Islet precursor cell (in vitro differentiated cells): Measurements from ENCODE around the gene GHRHR.

Experiments used
- DNase-seq: peaks from one replicate; pipeline ENCODE4 v3.0.0-alpha.2; 2018

The GHRHR gene

DNA sequence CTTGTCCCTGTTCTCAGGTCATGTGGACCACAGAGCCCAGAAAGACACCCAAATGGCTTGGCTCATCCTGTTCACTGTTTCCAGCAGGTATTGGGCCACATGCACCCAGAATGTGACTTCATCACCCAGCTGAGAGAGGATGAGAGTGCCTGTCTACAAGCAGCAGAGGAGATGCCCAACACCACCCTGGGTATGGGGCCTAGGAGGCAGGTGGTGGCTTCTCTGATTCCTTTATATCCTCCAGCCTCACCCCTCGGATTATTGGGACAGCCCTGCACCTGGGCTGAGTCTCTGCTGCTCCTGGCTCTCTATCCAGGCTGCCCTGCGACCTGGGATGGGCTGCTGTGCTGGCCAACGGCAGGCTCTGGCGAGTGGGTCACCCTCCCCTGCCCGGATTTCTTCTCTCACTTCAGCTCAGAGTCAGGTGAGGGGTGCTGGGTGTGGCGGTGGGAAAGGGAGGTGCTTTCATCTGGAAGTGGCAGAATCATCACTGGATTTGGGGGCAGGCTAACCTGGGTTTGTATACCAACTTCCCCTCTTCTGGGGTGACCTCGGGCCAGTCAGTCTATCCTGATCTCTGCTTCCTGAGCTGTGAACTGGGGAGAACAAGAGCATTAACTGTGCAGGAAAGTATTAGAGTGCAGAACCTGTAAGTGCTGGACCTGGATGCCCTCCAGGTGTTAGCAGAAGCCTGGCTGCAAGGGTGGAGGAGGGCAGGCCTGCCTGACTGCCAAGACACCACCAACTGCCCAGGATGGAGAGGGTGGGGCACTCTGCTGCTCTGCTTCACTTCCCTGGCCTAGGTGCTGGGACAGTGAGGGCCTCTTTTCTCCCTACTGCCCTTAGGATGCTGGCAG is 5.2 kb downstream of the GHRHR start:
- DNase-seq = peak; percentile 49

DNA sequence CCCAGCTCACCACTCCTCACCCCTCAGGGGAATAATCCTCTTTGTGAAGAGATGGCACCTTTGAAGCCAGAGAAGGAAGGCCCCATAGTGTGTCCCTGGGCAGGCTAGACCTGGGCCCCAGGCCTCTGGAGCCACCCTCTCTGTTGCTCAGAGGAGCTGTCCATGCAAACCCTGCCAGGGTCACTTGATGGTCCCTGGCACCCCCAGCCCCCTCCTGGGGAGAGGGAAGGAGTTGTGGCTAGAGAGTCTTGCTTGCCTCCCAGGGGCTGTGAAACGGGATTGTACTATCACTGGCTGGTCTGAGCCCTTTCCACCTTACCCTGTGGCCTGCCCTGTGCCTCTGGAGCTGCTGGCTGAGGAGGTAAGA is 5.8 kb downstream of the GHRHR start:
- DNase-seq = no peak

DNA sequence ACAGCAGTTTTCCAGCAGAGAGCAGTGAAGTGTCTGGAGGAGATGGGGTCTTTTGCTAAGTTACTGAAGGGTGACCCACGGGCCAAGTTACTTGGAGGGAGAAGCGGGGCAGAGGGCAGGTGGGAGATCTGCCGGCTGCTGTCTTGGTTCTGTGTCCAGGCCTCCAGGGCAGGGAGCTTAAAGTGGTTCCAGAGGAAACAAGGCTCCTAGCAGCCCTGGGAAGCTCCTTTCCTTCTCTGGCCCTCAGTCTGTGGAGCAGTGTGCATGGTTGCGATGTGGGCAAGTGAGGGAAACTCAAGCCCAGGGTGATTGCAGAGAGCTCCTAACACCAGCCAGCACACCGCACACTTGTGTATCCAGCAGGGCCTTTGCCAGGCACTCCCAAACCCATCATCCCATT is 6.3 kb downstream of the GHRHR start:
- peak; percentile 43 for DNase-seq

DNA sequence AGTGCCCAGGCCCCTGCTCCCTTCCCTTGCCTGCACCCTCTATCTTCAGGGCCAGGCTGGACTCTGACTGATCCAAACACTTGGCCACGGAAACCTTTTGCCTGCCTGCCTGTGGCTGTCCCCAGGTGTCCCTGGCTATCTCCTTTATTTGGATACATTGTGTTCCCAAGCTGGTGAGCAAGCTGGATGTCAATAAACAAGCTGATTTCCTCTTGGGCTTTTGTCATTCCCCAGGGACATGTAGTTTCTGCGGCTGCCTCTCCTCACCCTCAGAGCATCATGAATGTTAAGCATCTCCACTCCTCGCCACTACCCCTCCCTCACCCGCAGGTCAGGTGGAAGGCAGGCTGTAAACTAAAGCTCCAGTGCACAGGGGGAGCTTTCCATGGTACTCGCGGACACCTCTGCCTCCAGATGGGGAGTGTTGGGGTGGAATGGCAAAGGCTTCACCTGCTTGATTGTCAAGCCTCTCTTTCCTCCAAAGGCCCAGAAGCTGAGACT is 6.9 kb downstream of the GHRHR start:
- peak; percentile 62 for DNase-seq

DNA sequence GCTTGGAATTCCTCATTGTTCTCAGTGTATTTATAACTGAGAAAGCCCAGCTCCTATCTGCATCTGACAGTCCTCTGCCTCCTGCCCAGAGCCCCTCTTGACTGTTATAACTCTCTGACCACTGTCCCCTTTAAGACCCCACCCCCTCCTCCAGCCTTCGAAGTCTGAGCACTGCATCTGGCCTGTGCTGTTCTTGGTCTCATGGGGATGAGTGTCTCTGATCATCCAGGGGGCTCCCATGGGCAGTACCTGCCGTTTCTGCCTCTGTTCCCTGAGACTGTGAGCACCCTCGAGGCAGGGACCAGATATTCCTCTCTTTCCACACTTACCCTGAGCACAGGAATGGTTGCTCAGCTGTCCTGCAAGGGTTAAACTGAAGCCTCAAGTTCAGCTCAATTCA is 7.7 kb downstream of the GHRHR start:
- peak; percentile 43 for DNase-seq

DNA sequence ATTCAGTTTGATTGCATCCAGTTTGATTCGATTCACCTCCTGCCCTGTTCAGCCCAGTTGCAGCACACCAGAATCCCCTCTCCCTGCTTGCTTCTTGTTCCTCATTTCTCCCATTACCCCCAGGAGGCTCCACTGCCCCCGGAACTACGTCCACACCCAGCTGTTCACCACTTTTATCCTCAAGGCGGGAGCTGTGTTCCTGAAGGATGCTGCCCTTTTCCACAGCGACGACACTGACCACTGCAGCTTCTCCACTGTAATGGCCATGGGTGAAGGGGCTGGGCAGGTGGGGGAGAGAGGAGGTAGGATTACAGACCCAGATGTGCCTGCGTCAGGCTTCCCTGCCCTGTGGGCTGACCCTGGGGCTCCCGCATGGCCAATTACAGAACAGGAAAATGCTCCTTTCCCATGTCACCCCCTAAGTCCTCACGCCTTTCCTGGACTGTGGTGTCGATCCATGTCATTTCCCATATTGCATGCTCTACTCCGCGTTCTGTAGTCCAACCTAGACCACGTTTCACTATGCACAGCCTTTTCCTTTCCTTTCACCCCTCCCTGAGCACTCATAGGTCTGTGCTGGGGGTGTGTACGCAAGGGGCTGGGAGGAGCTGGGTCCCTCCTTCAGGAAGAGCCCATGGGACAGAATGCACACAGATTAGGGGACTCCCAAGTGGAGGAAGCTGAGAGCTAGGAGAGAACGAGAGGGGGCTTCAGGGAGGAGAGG is 8.2 kb downstream of the GHRHR start:
- peak; percentile 33 for DNase-seq

DNA sequence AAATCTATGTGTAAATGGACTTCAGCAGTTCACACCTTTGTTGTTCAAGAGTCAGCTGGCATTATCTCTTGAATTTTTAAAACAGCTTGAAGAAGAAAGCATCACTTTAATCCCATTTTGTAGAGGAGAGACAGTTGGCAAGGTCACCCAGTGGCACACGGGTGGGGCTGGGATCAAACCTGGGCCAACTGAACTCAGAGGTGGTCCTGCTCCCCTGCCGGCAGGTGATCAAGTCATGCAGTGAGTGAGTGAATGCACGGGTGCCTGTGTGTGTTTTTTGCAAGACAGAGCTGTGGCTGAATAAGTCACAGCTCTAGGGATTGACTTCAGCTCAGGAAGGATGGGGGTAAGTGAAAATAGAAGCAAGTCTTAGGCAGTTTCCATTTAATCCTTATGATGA is 9.5 kb downstream of the GHRHR start:
- no peak for DNase-seq

DNA sequence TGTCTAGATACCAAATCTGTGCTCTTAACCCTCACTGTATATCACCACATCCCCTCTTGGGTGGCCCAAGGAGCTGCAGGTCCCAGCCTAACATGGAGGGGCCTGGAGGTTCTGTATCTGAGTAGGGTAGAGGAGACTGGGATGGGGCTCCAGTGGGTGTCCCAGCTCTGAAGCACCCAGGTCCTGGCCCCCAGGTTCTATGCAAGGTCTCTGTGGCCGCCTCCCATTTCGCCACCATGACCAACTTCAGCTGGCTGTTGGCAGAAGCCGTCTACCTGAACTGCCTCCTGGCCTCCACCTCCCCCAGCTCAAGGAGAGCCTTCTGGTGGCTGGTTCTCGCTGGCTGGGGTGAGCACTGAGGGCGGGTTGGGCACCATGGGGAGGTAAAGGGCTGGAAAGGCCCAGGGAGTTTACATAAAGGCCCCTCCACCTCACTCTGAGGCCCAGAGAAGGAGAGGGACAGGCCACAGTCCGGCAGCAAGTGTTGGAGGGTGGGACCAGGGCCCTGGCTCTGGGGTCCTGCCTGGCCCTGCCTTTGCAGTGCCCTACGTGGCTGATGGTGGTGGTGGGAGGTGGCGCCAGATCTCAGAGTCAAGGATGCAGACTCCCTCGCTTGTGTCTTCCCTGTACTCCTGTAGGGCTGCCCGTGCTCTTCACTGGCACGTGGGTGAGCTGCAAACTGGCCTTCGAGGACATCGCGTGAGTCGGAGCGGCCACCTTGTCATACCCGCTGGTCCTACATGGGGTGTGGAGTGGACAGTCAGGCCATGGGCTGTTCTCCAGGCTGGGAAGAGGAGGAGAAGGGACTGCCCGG is 10.2 kb downstream of the GHRHR start:
- peak; percentile 47 for DNase-seq

DNA sequence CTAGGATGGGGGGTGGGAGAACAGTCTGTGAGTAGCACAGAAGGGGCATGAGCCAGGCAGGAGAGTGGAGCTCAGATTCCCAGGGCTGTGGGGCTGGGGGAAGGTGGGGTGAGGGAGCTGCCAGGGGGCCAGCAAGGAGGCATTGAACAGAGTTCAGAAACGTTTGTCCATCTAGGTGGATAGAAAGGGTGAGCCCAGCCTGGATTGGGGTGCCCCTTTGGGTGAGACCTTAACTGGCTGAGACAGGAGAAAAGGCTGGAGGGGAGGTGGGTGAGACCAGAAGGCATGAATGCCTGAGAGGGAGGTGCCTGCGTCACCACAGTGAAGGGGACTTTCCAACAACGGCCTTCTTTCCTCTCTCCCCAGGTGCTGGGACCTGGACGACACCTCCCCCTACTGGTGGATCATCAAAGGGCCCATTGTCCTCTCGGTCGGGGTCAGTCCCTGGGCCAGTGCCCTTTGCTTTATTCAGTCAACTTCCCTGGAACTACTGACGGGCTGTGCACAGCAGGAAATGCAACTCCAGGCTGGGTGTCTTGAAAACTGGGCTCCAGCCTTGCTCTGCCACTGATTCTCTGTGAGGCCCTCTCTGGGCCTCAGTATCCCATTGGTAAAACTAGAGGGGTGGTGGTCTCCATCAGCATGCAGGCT is 11.0 kb downstream of the GHRHR start:
- peak; percentile 88 for DNase-seq

DNA sequence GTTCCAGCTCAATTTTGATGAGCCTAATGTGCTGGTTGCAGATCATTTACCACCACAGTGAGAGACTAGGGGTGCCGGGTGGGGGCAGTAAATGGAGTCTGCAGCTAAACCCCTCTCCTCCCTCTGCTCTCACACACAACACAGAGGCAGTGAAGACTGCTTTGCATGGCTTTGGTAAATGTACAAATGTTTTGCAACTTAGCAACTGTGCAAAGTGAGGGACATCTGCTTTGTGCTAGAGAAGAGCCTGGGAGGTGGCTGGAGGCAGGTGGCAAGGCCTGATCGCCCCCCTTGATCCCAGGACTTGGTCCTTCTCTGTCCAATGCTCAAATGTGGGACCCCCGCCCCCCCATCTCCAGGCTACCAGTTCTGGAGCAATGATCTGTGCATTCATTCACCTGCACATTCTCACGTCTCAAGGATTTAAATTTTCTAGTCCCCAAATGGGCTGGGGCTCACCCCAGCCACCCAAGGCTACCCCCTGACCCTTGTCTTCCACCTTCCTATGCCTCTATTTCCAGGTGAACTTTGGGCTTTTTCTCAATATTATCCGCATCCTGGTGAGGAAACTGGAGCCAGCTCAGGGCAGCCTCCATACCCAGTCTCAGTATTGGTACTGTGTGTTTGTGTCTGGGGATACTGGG is 11.6 kb downstream of the GHRHR start:
- no peak for DNase-seq

DNA sequence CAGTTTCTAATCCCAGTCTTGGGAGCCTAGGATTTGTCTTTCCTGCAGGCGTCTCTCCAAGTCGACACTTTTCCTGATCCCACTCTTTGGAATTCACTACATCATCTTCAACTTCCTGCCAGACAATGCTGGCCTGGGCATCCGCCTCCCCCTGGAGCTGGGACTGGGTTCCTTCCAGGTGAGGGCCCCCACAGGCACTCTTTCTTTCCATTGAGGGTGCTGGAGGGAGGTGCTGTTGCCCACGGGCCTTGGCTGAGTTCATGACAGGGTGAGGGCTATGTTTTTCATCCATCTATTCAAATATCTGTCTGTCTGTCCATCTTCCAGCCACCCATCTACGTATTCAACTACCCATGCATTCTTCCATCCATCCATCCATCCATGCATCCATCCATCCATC is 12.6 kb downstream of the GHRHR start:
- no peak for DNase-seq

DNA sequence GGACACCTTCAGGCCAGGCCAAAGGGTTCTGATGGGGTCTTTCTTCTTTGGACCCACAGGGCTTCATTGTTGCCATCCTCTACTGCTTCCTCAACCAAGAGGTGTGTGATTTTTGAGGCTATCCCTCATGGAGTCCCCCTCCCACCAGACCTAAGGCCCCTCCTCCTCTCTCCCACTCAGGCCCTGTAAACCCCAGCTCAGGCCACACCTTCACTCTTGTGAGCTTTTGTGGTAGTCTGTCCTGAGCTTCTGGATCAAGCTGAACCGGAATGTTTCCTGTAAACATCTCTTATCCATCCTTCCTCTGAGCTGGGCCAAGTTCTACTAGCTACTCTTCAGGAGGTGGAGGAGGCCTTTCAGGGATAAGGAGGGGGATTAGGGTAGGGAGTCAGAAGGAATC is 13.5 kb downstream of the GHRHR start:
- no peak for DNase-seq

DNA sequence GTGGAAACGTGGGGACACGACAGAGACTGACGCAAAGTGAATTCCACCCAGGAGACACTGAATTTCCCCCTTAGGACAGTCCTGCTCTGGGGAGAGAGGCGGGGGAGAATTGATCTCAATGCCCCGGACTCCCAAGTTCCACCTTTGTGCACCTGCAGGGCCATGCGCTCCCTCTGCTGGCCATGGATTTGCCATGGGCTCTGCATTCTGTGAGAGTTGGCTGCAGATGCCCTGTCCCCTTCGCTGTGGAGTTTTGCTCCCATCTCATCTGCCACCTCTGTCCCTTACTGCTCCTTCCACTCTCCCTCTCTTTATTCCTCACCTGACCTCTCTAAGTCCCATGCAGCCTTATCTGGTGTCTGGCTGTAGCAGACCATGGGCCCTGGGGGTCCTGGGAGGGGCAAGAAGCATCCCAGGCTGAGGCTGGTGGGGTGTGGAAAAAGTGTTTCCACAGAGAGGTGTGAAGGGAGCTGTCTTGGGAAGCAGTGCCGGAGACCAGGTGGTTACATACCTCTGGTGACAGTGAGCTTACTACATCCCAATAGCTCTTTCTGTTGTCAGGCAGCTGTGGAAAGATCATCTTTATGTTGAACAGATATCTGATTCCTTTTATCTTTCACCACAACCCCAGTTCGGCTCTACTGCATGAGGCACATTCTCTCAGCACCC is 14.3 kb downstream of the GHRHR start:
- peak; percentile 76 for DNase-seq

DNA sequence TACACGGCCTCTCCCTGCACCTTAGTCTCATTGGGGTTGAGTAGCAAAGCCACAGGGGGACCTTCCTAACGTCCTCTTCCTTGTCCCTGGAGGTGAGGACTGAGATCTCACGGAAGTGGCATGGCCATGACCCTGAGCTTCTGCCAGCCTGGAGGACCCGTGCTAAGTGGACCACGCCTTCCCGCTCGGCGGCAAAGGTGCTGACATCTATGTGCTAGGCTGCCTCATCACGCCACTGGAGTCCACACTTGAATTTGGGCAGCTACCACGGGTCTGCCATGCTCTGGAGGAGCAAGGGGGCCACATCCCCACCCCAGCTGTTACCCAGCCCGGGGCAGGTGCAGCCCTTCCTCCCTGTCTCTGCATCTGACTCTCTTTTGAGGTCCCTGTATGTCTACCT is 15.3 kb downstream of the GHRHR start:
- peak; percentile 45 for DNase-seq

DNA sequence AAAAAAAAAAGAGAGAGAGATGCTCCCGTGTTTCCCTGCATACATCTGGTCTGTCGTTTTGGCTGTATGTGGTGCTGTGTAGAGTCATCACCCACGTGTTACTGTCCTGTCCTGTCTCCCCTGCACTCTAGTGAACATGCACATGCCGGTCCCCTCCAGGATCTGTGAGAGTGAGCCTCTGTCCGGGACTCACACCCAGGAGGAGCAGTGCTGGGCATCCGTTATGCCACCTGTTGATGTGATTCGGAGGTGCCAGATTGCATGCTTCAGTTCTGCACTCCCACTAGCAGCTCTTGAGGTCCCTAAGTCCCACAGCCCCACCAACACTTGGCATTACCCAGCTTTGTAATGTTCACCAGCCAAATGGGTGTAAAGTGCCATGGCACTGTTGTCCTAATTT is 16.4 kb downstream of the GHRHR start:
- DNase-seq = peak; percentile 29

DNA sequence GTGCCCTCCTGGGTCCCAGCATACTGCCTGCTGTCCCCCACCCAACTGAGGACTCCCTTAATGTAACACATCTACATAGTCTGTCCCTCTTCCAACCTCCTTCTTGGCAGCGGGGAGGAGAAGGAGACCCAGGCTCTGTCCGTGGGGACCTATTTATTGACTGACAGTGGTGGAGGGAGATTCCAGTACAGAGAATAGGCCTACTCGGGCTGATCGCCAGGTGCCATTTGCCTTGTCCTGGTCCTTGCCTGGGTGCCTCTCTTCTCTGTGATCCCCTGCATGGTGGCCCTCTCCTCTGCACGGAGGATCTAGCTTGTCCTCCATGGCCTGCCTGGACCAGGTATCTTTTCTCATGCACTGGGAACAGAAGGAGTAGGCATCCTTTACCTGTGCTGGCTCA is 17.0 kb downstream of the GHRHR start:
- peak; percentile 42 for DNase-seq

DNA sequence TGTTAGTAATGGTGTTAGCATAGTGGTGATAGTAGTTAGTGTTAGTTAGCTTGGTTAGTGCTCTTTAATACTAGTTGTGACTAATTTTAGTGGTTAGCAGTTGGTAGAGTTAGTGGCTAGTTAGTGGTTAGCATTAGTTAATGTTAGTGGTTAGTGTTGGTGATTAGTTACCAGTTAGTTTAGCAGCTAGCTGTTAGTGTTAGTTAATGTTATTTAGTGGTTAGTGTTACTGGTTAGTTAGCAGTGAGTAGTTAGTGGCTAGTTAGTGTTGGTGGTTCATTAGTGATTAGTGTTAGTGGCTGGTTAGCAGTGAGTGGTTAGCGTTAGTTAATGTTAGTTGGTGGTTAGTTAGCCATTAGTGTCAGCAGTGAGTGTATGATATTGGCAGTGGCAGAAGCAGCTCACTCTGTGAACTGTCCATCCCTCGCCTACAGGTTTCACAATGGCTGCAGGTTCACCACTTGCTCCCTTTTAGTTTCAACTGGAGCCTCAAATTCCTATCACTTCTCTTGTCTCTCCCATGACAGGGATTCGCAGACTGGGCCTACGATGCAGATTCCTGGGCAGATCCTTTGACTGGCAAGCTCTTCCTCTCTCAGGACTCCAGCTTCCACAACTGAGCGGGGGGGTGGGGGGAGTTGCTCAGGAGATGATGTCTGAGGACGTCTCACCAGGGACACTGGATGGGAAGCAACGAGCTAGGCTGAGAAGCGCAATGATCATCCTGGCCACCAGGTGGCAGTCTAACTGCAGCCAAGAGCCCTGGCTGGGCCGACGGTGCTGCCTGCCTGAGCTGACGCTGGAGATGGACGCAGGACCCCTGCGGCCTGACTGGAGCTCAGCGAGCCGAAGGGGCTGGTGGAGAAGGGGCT is 19.5 kb downstream of the GHRHR start:
- peak; percentile 94 for DNase-seq

DNA sequence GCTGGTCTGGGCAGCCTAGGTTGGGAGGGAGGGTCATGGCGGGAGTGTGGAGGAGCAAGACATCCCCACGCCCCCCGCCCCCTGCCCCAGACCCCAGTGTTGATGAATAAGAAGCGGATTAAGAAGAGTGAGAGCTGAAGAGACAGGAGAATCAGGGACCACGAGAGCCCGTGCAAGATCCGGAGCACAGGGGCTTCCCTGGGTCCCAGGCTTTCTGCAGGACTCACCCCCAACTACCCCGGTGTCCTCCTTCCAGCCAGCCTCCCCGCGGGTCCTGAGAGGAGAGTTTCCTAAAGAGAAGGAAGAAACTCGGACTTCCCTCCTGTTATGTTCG is 20.1 kb downstream of the GHRHR start:
- no peak for DNase-seq

DNA sequence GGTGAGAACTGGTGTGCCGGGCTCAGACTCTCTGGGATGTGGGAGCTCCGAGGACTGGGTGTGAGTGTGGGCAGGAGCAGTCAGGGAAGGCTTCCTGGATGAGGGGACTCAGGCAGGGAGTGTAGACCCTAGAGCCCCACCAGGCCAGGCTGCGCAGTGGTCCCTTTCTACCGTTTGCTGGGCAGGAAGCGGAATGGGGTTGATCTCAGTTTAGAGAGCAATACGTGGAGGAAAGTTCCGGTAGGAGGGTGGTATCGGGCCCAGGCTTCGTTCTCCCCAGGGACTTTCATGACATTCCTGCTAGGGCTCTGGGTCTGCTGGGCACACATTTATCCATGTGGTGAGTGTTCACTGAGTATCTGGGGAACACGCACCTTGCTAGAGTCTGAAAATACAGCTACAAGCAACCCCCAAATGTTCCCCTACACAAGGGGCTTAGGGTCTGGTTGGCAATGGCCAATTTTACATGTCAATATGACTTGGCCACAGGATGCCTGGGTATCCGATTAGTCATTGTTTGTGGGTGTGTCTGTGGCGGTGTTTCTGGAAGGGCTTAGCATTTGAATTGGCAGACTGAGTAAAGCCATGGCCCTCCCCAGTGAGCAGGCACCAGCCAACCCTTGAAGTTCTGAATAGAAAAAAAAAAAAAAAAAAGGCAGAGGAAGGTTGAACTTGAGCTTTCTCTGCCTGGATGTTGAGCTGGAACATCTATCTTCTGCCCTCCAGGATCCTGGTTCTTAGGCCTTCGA is 20.8 kb downstream of the GHRHR start:
- DNase-seq = peak; percentile 74

DNA sequence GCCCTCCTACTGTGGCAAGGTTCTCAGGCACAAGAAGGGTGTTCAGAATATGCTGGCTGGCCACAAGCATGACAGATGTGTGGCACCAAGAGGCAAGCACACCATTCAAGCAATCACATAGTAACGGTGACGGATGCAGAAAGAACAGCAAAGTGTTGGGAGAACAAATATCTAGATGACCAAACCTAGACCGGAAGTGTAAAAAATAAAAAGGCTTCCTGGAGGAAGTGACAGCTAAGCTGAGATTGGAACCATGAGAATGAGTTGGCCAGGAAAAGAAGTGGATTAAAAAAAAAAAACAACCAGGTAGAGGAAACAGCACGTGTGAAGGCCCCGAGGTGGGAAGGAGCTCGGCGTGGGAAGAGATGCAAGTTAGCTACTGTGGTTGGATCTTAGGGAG is 22.0 kb downstream of the GHRHR start:
- DNase-seq = no peak
